HG03520 (cell line): ENCODE results near the gene DCTN4.
A peak's percentile ranks its signal among the peaks of the same experiment; 100 is the strongest.
"Not testable (repeated sequence)": the region's sequence is repeated elsewhere in the genome, so short reads cannot be mapped to it uniquely, and the experiment has no call there.

Experiments used
- ATAC-seq: cut with Tn5 transposase; IDR thresholded peaks from one replicate; pipeline ENCODE4 v1.9.1; 2021; ENCODE audit warnings: mild to moderate bottlenecking, moderate library complexity; ENCODE audit not compliant: unreplicated experiment

Gene DCTN4

DNA sequence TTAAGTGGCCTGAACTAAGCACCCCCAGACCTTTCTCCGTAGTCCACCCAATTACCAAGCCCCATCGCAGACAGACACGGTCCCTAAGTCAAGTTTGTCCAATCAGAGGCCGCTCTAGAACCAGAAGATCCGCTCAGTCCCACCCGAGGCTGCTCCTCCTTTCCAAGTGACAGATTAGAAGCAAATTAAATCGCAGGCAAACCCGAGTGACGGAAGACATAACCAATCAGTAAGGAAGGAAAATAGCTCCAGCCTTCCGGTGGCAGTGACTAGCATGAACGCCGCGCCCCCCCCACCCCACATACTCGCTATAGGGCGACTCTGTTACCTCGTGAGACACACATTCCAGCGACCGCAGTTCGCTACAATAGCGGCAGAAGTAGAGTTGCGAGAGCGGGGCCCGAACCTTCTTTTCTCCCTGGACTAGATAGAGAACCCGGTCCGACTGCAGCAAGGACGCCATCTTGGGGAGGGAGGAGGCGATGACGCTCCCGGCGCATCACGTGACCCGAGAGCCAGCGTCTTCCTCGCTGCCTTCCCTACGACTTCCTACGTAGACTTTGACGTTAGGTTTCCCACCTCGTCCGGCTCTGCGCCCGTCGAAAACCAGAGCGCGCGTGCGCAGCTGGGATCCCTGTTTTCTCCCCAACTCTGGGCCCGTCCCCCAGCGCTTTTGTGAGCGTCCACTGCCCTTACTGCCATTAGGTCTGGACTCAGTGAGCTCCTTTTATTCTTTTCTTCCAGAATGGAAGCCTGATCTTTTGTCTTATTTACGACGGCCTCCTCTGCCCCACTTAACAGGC lies at the start of gene DCTN4:
Gene DCTN4 (minus strand): TSS at position 487 of the 803 bp plus-strand sequence. CDS start 24 bp downstream, at position 463.
- ATAC-seq = peak; percentile 96

DNA sequence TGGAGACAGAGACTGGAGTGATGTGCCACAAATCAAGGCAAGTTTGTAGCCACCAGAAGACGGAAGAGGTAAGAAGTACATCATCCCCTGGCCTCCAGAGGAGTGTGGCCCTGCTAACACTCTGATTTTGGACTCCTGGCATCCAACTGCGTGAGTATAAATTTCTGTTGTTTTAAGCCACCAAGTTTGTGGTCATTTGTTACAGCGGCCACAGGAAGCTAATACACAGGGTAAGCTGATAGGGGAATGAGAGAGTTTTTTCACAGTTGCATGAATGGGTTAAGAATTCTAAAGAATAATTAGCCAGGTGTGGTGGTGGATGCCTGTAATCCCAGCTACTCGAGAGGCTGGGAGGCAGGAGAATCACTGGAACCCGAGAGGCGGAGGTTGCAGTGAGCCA lies 45.6 kb upstream of the DCTN4 start:
- no peak for ATAC-seq

DNA sequence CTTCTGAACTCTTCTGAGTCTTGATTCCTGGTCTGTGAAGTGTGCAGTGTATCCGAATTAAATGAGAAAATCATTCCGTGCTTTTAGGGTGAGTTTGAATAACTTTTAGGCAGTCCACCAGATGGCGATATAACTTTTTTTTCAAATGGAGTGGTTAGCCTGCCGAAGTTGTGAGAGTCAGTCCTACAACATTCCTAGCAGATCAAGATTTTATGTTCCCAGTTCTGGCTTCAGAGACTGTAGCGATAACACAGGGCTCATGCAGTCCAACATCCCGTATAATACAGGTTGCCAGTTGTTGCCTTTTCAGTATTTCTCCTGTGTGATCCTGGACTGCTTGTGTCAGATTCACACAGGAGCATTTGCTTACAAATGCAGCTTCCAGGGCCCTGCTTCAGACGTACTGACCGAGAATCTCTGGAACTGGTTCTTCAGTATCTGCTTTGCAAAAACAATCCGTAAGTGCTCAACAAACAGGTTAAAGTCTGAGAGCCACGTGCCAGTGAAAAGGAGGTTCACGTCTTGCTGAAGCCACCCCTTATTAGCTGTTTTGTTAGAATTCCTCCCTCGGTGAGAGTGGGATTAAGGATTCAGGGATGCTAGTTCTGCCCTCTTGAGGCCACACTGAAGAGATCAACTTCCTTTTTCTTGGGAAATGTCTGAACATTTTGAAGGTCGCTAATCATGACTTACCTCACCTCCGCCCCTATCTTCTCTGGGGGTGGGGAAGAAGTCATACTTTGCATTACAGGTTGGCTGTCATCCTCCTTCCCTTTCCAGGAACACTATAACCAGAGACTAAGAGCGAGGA lies 42.5 kb upstream of the DCTN4 start:
- ATAC-seq = no peak

DNA sequence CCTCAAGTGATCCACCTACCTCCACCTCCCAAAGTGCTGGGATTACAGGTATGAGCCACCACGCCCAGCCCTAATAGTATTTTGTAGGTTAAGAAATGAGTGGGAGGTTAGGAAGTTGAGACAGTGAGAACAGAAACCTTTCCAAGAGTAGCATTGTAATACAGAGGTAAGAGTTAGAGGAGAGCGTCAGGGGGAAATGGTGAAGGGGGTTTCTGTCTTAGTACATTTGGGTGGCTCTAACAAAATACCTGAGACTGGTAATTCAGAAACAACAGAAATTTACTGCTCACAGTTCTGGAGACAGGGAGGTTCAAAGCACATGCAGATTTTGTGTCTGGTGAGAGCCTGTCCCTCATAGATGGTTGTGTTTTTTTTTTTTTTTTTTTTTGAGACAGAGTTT lies 38.6 kb upstream of the DCTN4 start:
- ATAC-seq = no peak

DNA sequence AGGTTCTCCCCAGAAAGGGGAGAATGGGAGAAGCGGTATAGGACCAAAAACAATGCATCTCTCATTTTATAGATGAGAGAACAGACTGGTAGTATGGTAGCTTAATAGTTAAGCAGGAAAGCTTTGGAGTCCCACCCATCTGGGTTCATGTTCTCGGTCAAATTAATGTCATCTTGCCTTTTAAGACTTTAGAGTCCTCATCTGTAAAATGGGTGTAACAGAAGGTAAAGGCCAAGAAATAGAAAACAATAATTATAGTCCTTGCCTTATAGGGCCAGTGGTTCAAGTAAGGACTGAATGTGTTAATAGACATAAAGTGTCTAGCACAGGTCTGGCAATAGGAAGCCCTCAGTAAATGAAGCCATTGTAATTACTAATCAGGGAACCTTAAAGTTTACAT lies 36.1 kb upstream of the DCTN4 start:
- ATAC-seq = no peak

DNA sequence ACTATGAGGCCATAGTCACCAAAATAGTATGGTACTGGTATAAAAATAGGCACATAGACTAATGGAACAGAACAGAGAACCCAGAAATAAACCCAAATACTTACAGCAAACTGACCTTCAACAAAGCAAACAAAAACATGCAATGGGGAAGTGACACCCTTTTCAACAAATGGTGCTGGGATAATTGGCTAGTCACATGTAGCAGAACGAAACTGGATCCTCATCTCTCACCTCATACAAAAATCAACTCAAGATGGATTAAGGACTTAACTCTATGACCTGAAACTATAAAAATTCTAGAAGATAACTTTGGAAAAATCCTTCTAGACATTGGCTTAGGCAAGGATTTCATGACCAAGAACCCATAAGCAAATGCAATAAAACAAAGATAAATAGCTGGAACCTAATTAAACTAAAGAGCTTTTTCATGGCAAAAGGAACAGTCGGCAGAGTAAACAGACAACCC lies 34.6 kb upstream of the DCTN4 start:
- ATAC-seq = not testable (repeated sequence)

DNA sequence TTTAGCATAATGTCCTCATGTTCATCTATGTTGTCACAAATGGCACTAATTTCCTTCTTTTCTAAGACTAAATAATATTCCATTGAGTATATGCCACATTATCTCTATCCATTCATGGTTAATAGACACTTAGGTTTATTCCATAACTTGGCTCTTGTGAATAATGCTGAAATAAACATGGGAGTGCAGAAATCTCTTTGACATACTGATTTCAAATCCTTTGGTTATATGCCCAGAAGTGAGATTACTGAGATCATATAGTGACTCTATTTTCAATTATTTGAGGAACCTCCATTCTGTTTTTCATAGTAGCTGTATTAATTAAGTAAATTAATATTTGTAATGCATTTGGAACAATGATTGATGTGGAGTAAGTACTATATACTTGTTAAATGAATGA lies 32.7 kb upstream of the DCTN4 start:
- no peak for ATAC-seq

DNA sequence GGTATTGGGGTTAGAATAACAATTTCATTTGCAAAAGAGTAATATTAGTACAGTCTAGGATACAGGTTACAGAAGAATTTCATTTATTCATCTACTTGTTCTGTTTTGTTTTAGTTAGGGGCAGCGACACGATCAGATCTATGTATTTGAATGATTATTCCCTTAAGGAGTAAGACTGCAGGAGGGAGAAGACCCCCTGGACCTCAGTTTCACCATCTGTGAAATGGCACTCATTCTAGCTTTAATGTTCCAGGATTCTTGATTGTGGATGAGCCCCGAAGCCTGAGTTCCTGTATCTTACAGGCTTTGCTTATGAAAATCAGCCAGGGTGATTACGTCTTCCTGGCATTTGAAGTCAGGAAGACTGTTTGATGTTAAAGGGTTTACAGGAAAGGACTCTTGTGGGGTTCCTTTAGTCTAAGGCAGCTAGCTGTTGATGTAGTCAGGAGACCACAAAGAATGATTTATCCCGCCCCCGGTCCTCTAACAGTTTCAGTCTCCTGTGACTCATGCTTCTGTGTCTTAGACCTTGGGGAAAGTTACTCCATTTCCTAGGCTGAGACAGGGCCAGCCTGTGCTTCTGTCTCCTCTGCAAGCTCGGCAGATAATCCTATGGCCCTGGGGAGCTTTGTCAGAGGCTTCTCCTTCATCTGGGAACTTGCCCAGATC lies 31.3 kb upstream of the DCTN4 start:
- ATAC-seq = peak; percentile 96

DNA sequence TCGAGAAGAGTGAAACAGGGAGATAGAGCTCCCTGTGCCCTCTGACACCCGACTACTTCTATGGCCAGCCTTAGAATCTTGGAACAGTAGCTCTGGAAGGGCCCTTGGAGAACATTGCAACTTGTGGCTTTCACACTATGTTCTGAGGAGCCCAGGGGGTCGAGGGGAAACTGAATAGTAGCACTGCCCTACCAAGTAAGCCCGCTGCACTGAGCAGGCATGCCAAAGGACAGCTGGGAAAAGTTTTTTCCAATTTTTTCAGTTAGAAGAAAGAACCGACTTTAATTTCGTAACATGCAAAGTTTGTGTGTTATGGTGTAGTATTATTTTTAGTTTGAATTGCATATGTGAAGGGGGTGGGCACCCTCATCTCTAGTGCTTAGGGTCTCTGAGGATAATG lies 30.6 kb upstream of the DCTN4 start:
- ATAC-seq = no peak

DNA sequence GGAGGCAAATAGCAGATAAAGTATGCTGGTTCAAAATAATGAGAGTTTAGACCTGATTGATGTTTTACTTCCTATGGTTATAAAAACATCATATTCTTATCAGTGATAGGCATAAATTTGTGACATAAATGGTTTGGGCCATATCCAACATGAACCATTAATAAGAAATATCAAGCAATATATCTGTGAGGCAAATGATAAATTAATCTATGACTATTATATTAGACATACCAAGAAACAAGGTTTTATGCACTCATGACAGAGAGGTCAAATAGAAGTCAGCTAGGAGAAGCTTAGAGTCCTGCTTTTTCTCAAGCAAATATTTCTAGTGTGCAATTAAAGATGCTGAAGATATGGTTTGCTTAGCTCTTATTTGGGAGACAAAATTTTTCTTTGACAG lies 30.2 kb upstream of the DCTN4 start:
- ATAC-seq = no peak

DNA sequence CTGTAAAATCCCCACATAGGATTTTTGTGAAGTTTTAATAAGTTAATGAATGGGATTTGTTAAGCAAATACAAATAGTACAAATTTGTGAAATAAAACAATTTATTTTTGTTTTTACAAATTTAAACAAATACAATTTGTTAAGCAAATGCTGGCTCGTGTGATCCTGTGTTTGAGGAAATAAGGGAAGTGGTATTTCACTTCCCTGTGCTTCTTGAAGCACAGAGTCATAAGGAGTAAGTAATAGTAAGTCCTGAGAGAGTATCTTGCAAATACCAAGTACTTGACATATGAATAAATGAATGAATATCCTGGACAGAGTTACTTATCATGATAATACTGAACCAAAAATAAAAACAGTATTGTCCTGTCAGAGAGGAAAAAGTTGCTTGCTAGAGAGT lies 28.8 kb upstream of the DCTN4 start:
- ATAC-seq = no peak

DNA sequence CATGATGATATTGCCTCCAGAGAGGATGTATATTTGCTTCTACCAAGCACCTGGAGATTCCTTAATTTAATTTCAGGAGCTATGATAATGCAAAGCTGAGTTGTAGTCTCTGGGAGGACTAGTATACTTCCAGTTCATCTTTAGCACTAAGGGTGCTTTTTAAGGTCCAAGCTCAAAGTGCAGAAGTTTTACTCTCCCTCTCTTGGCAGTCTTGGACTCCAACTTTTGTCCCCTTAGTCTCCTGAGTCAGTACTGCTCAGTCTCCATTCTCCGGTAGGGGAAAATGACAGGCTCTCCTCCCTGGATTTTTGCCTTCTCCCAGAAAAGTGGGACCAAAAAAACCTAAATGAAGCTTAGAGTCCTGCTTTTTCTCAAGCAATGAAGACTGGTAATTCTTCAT lies 28.1 kb upstream of the DCTN4 start:
- ATAC-seq = no peak

DNA sequence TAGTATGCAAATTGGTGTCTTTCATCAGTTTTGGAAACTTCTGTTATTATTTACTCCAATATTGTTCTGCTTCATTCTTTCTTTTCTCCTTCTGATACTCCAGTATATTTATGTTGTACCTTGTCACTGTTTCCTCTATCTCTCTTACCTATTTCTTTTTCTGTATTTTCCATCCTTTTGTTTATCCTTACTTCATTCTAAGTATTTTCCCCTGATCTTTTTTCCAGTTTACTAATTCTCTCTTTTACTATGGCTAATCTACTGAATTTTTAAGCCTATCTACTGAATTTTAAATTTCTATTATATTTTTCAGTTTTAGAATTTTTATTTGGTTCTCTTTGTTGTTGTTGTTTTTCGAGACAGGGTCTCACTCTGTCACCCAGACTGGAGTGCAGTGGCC lies 27.1 kb upstream of the DCTN4 start:
- ATAC-seq = no peak

DNA sequence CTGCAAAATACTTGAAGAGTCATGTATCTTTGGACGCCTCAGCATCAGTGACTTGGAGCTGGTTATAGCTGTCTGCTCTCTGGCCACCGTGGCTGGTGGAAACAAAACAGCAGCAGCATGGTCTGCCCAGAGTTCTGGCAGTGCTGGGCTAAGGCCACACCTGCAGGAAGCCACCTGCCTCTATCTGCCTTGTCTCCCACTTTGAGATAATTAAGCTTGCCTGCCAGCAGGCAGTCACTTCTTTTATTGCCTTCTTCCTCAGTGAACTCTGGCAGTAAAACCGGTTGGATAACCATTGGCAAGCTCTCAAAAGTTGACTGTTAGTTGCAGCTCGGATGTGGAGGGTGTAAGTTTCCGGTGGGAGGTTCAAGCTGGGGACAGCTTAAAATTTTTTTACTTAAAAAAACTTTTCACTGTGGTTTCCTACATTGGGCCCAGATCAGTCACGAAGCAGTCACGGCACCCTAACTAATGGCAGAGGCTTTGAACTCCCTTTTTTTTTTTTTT lies 24.7 kb upstream of the DCTN4 start:
- peak; percentile 47 for ATAC-seq

DNA sequence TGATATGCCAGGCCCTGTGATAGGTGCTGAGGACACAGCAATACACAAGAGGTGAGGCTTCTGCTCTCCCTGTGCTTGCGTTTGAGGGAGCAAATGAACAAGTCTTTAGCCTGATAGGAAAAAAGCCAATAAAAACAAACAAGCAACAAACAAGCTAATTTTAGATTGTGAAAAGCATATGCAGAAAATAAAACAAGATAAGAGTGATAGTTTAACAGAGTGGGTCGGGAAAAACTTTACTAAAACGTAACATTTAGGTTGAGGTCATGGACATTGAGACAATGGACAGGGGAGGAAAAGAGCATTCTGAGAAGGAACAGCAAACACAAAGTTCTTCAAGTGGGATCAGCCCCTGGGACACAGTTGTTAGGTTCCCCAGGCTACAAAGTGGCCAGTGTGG lies 24.0 kb upstream of the DCTN4 start:
- no peak for ATAC-seq

DNA sequence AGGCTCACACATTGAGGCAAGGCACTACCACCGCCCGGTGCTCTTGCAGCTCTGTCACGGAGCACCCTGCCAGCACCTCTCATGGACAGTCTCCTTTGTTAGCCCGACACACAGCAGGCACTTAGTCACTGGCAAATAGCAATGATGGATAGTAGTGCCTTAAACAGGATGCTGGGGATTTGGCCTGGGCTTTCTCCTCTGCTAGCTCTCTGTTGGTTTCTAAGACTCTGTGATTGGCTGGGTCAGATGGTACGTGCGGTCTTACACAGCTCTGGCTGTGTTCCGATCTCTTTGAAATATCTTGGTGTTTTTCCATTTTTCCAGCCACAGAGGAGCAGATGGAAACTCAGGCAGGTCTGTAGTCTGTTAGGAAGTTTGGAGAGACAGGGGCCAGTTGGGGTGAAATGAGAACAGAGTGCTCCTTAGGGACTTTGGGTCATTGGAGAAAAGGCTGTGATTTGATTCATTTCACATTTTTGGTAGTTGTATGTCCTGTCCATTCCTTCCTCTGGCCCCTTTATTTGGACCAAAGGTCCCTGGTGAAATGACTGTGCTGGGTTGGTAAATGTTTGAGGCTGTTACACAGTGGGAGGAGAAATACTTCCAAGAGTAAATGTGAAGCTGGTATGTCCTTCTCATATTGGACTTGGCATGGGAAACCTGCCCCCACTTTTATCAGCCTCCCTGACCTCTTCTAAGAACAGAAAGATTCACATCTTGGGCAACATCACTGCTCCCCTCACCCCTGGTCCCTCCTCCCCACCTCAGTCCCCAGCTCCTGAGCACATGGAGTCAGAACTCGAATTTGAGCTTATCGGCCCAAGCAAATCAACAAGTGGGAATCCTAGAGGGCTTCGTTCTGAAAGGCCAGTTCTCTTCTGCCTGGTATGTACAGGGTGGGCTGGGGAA lies 23.1 kb upstream of the DCTN4 start:
- ATAC-seq = no peak

DNA sequence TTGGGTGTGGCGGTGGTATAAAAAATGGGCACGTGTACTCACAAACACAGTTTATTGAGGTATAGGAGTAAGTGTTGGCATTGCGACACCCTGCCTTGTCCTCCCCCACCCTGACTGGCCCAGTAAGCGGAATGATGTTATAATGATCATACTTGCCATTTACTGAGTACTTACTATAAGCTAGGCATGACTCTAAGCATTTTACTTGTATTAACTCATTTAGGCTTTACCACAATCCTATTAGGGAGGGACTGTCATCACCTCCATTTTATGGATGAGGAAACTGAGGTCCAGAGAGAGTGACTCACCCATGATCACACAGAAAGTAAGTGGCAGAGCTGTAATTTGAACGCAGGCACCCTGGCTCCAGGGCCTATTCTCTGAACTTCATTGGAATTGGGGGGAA lies 22.0 kb upstream of the DCTN4 start:
- ATAC-seq = no peak

DNA sequence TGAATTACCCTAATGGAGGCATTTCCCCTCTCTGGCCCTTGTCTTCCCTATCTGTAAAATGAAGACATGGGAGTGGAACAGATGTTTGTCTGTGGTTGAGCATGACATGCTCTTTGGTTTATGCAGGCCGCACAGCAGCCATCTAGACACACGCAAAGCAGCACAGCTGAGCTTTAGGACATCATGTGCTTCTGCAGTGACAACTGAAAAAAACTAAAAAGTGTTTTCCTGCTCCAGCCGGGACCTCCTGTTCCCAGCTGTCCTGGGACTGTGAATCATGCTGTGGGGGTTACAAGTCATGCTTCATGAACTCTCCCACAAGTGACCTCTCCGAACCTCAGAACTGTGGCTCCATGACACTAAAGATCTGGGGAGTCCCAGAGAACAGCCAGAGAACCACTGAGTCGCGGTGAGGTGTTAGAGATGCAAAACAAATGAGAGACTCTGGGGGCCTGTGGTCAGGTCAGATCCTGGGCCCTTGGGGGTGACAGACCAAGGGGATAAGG lies 21.4 kb upstream of the DCTN4 start:
- peak; percentile 53 for ATAC-seq

DNA sequence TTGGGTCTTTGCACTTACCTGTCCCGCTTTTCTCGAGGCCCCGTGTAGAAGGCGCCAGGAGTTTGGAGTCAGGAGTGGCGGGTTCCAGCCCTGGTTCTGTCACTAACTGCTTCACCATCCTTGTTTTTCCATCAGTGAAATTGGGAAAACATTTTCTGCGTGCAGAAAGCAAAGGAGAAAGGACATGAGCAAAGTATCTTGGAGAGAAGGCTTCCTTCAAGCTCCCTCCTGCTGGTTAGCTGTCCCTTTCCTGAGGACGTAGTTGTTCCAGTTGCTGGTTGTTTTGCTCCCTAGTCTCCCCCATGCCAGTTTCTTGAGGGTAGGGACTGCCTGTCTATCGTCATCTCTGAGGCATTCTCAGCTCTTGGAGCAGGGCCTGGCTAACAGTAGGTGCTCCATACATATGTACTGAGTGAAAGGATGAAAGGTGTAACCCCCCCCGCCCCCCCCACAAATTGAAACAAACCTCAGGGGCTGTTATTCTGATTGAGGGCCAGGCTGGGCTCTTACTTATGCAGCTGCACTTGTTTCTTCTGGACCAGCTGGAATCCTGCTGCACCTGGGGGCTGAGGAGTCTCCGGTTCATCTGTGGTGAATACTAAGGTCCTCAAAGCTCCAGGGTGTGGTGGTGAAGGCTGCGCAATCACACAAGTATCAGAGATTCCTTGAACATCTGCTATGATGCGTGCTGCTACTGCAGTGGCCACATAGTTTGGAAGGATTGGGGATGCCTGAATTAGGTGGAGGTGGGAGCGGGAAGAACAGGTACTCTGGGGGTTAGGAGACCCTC lies 20.8 kb upstream of the DCTN4 start:
- ATAC-seq = no peak
